SK-N-SH (cell line): ENCODE results near the gene MIDN. TPM values are rescaled to one million over a fixed set of nuclear protein-coding genes. Genes with fewer than 3 reads are reported as not detected.
"Not testable (repeated sequence)": the region's sequence is repeated elsewhere in the genome, so short reads cannot be mapped to it uniquely, and the experiment has no call there.

ENCODE experiments used
- CTCF ChIA-PET: fragments of 300-600, 350-600 bp; formaldehyde crosslinking; extraction: SDS; loops from one replicate; lab custom pipeline; 2021; lab: Yijun Ruan, JAX
- POLR2A ChIA-PET: fragments of 350-600 bp; sonication (Branson Sonifier 250); formaldehyde crosslinking; extraction: SDS; loops from one replicate; lab custom pipeline; 2020; ENCODE audit warnings: antibody characterized with exemption, inconsistent platforms; lab: Yijun Ruan, JAX
- DNase-seq: peaks from one replicate; pipeline ENCODE4 v3.0.0; 2012
- H2AFZ ChIP-seq: fragments of 200-600 bp; sonication (generic); 2 replicates; pipeline ENCODE4 v1.8.1; 2016; ENCODE audit warnings: antibody characterized with exemption, mild to moderate bottlenecking, low read depth
- H3F3A ChIP-seq: fragments of 200-600 bp; sonication (generic); replicated peaks from 2 replicates; pipeline ENCODE3; 2016; ENCODE audit warnings: antibody characterized with exemption, mild to moderate bottlenecking; ENCODE audit not compliant: insufficient read depth
- H3K27ac ChIP-seq, 2 experiments: fragments of 200-500 bp in 1 of 2; fragments of 200-600 bp in 1 of 2; sonication (Bioruptor generic) in 1 of 2; sonication (generic), shearing (Covaris generic) in 1 of 2; 2 replicates each; pipeline versions ENCODE4 v1.5.1 to v1.6.1; 2014 to 2016; ENCODE audit warnings: low read depth in 2 of 2, inconsistent platforms in 1 of 2, low read length in 1 of 2, mild to moderate bottlenecking in 1 of 2, mixed read lengths in 1 of 2
- H3K27me3 ChIP-seq: fragments of 200-600 bp; sonication (generic), shearing (Covaris generic); 2 replicates; pipeline ENCODE4 v1.6.1; 2016; ENCODE audit warnings: mixed run types; ENCODE audit not compliant: insufficient read depth
- H3K36me3 ChIP-seq, 2 experiments: fragments of 200-500 bp in 1 of 2; fragments of 200-600 bp in 1 of 2; sonication (Bioruptor generic) in 1 of 2; sonication (generic) in 1 of 2; replicated peaks in 1 of 2; 2 replicates each; pipeline versions ENCODE3 to v1.5.1; 2014 to 2016; ENCODE audit warnings: low read length in 1 of 2, mild to moderate bottlenecking in 1 of 2; ENCODE audit not compliant: insufficient read depth in 2 of 2, control insufficient read depth in 1 of 2
- H3K4me1 ChIP-seq, 2 experiments: fragments of 200-500 bp in 1 of 2; fragments of 200-600 bp in 1 of 2; sonication (Bioruptor generic) in 1 of 2; sonication (generic), shearing (Covaris generic) in 1 of 2; 2 replicates each; pipeline versions ENCODE4 v1.5.1 to v1.6.1; 2014 to 2016; ENCODE audit warnings: low read depth in 1 of 2, low read length in 1 of 2, mixed run types in 1 of 2; ENCODE audit not compliant: insufficient read depth in 2 of 2, control insufficient read depth in 1 of 2
- H3K4me2 ChIP-seq: fragments of 200-600 bp; sonication (generic), shearing (Covaris generic); 2 replicates; pipeline ENCODE4 v1.6.1; 2017; ENCODE audit warnings: mixed run types
- H3K4me3 ChIP-seq, 2 experiments: fragments of 200-500 bp in 1 of 2; fragments of 200-600 bp in 1 of 2; sonication (Bioruptor generic) in 1 of 2; sonication (generic), shearing (Covaris generic) in 1 of 2; 2 replicates each; pipeline versions ENCODE4 v1.5.1 to v1.8.1; 2014 to 2016; ENCODE audit warnings: low read depth in 2 of 2, inconsistent platforms in 1 of 2, low read length in 1 of 2, mild to moderate bottlenecking in 1 of 2, mixed read lengths in 1 of 2, moderate library complexity in 1 of 2
- H3K79me2 ChIP-seq: fragments of 200-600 bp; sonication (generic); 2 replicates; pipeline ENCODE4 v1.8.1; 2017; ENCODE audit warnings: mild to moderate bottlenecking; ENCODE audit not compliant: insufficient read depth
- H3K9ac ChIP-seq: fragments of 200-600 bp; sonication (generic); 2 replicates; pipeline ENCODE4 v1.6.1; 2017; ENCODE audit warnings: mixed run types
- H3K9me2 ChIP-seq: fragments of 200-600 bp; sonication (generic); 2 replicates; pipeline ENCODE4 v1.6.1; 2017; ENCODE audit warnings: mixed run types
- H3K9me3 ChIP-seq: fragments of 200-600 bp; sonication (generic); 2 replicates; pipeline ENCODE4 v1.6.1; 2017; ENCODE audit warnings: mixed run types, mild to moderate bottlenecking, moderate library complexity
- H4K20me1 ChIP-seq: fragments of 200-600 bp; sonication (generic); 2 replicates; pipeline ENCODE4 v1.6.1; 2017; ENCODE audit warnings: mild to moderate bottlenecking, mixed run types; ENCODE audit not compliant: insufficient read depth
- CHD2 ChIP-seq: fragments of 150-350 bp; IDR thresholded peaks from 2 replicates; pipeline ENCODE4 v1.6.1; 2018; ENCODE audit warnings: low read length; ENCODE audit not compliant: partially characterized antibody
- ELF1 ChIP-seq: IDR thresholded peaks from 2 replicates; pipeline ENCODE4 v1.4.0; 2012
- EP300 ChIP-seq, 2 experiments: IDR thresholded peaks; 2 replicates each; pipeline versions ENCODE4 v1.4.0 to v1.6.1; 2012; ENCODE audit warnings: borderline replicate concordance in 1 of 2, low read depth in 1 of 2, low read length in 1 of 2
- FOSL2 ChIP-seq: IDR thresholded peaks from 2 replicates; pipeline ENCODE4 v1.4.0; 2012; ENCODE audit warnings: low read depth, mild to moderate bottlenecking, moderate library complexity, borderline replicate concordance
- FOXM1 ChIP-seq: IDR thresholded peaks from 2 replicates; pipeline ENCODE4 v1.4.0; 2012; ENCODE audit warnings: low read depth, mild to moderate bottlenecking
- GATA2 ChIP-seq: sonication (generic); formaldehyde crosslinking; IDR thresholded peaks from 2 replicates; pipeline ENCODE4 v1.5.0; 2020; ENCODE audit warnings: mild to moderate bottlenecking, missing genetic modification reagents
- JUND ChIP-seq: IDR thresholded peaks from 2 replicates; pipeline ENCODE4 v1.4.0; 2012
- MXI1 ChIP-seq: IDR thresholded peaks from 2 replicates; pipeline ENCODE4 v1.6.1; 2012; ENCODE audit warnings: mild to moderate bottlenecking, low read depth, low read length, improper control_type of control experiment
- NFIC ChIP-seq: IDR thresholded peaks from 2 replicates; pipeline ENCODE4 v1.4.0; 2012; ENCODE audit warnings: borderline replicate concordance
- PBX3 ChIP-seq: IDR thresholded peaks from 2 replicates; pipeline ENCODE4; 2012
- RCOR1 ChIP-seq: fragments of 150-350 bp; IDR thresholded peaks from 2 replicates; pipeline ENCODE4 v1.6.1; 2017; ENCODE audit warnings: antibody characterized with exemption, low read length
- SMC3 ChIP-seq: IDR thresholded peaks from 2 replicates; pipeline ENCODE4 v1.6.1; 2012; ENCODE audit warnings: low read depth, low read length, improper control_type of control experiment
- USF2 ChIP-seq: fragments of 150-350 bp; IDR thresholded peaks from 2 replicates; pipeline ENCODE4 v1.6.1; 2017; ENCODE audit warnings: antibody characterized with exemption, low read length, low read depth, borderline replicate concordance
- WGBS: methylation state at CpG from one replicate; pipeline ENCODE4 v1.1.6; 2017; ENCODE audit warnings: low lambda C conversion rate; 5-methylcytosine and 5-hydroxymethylcytosine counted together
- polyA plus RNA-seq, 3 experiments: library from polyadenylated mRNA; depleted of rRNA; stranded (reverse); fragments of >200 nt; gene quantifications; 2 replicates each; pipeline ENCODE4 v1.2.3, GENCODE V29; 2012

MIDN gene
- polyA plus RNA-seq, 1 of the 3 experiments (the other 2 are of a cell fraction): 13.9 TPM

GRCh38 chr19:1206864-1207450, 41.4 kb upstream of the MIDN start:
- Histone ChIP-seq H2AFZ (no peak overlapping the region), H3K27ac (peak overlapping the region; percentile 49 to 54), H3K4me1 (peaks cover 8 to 30% of the 10 kb centered on the region in 2 experiments; a peak in 2 of 4 replicates), H3K4me2 (peak overlapping the region; percentile 93), H3K79me2 (peaks cover 58% of the 10 kb centered on the region), H3K36me3 (peaks cover 4 to 11% of the 10 kb centered on the region in 2 experiments), H3K9me2 (no peaks in the 10 kb centered on the region), H3F3A (peaks cover 27% of the 10 kb centered on the region), H4K20me1 (peaks cover 27% of the 10 kb centered on the region), H3K9ac (peak overlapping the region; percentile 84), H3K27me3 (no peaks in the 10 kb centered on the region), H3K9me3 (no peaks in the 10 kb centered on the region), H3K4me3 (peak overlapping the region; percentile 65 to 85)
- 5% methylated on average over 27 of the region's 38 CpGs for WGBS
- ChIA-PET POLR2A (no interaction called here), CTCF (interaction anchor here (0.6 kb wide), 1 partner anchor 55 kb away, joined by 3 read pairs; no protein-coding TSS in a partner anchor)
- TF ChIP-seq EP300 (IDR thresholded peaks at IDR 0.05; ENCODE audit: borderline replicate concordance in 1 of 2, low read depth in 1 of 2, low read length in 1 of 2) (no peak), PBX3 (no peak), MXI1 (no peak), ELF1 (no peak), FOXM1 (no peak), SMC3 (no peak), JUND (no peak), USF2 (no peak), NFIC (no peak), GATA2 (no peak), CHD2 (no peak), RCOR1 (no peak), FOSL2 (no peak)
- DNase-seq: peak; percentile 67

GRCh38 chr19:1208830-1209229, 39.6 kb upstream of the MIDN start:
- H3K4me3 ChIP-seq, H3K9ac ChIP-seq, H3K9me2 ChIP-seq, H3K9me3 ChIP-seq, DNase-seq, H3K4me2 ChIP-seq, H3K27ac ChIP-seq, H3K27me3 ChIP-seq, POLR2A ChIA-PET, H2AFZ ChIP-seq: not testable (repeated sequence)
- Histone ChIP-seq H3K36me3 (peaks cover 4 to 11% of the 10 kb centered on the region in 2 experiments), H3K4me1 (peaks cover 10 to 30% of the 10 kb centered on the region in 2 experiments; a peak in 3 of 4 replicates), H3F3A (peaks cover 27% of the 10 kb centered on the region), H4K20me1 (peaks cover 27% of the 10 kb centered on the region), H3K79me2 (peaks cover 76% of the 10 kb centered on the region)
- WGBS: 78% methylated on average over 9 of the region's 10 CpGs
- CTCF ChIA-PET: interaction anchor here (0.7 to 3.8 kb wide), 3 partner anchors 13 to 49 kb away, joined by 3 to 32 read pairs (median 4); no protein-coding TSS in a partner anchor
